ENCODE results near the gene ATP2C1. TPM values are rescaled to one million over a fixed set of nuclear protein-coding genes. Genes with fewer than 3 reads are reported as not detected.

The ATP2C1 gene
- total and polyA plus RNA-seq, 9 of the 15 experiments (the other 6 are each of a cell fraction or from before 2014, with no cell fraction given), result 10.0 to 53.5 (median 27.9) TPM

GRCh38 chr3:130850044-130850797, 43.7 kb upstream of the ATP2C1 start (continued):
- TF ChIP-seq ARHGAP35 (IDR thresholded peaks at IDR 0.05; ENCODE audit: partially characterized antibody), result no peak
- peak; percentile 95 for TF ChIP-seq SMARCA4 (IDR thresholded peaks at IDR 0.05)
- TF ChIP-seq ZNF407 (IDR thresholded peaks at IDR 0.05; ENCODE audit: low read depth), result no peak
- peak in 1 of 2 experiments; percentile 25; a peak in 1 of 4 replicates for TF ChIP-seq ZMIZ1 (IDR thresholded peaks at IDR 0.05; ENCODE audit: low read depth in 2 of 2, low read length in 2 of 2)
- TF ChIP-seq BRF2 (IDR thresholded peaks at IDR 0.05; ENCODE audit: borderline replicate concordance, insufficient read depth, insufficient read length), result no peak
- TF ChIP-seq GTF3C2 (IDR thresholded peaks at IDR 0.05; ENCODE audit: borderline replicate concordance, extremely low read depth, insufficient read length), result no peak
- TF ChIP-seq PCBP2 (IDR thresholded peaks at IDR 0.05; ENCODE audit: low read depth, low read length, poor library complexity, severe bottlenecking), result no peak
- no peak for TF ChIP-seq FOXJ3 (CRISPR knock-in tag; IDR thresholded peaks at IDR 0.05)
- no peak for TF ChIP-seq NUFIP1 (IDR thresholded peaks at IDR 0.05; ENCODE audit: partially characterized antibody)
- TF ChIP-seq ZNF586 (CRISPR knock-in tag; conservative IDR thresholded peaks at IDR 0.05), result no peak
